Hematopoietic multipotent progenitor cell (in vitro differentiated cells): Measurements from ENCODE around the gene CCDC102B. TPM values are rescaled to one million over a fixed set of nuclear protein-coding genes. Genes with fewer than 3 reads are reported as not detected.

Experiments
- DNase-seq, 3 donors: peaks; one replicate each; pipeline ENCODE4 v3.0.0-alpha.2; 2011 to 2015; ENCODE audit warnings: low read depth in 2 of 3, low spot score in 2 of 3
- small RNA-seq: library from RNA; depleted of rRNA; stranded (forward); fragments of <200 nt; gene quantifications from one replicate; pipeline ENCODE3, GENCODE V24; 2012
- total RNA-seq: library from RNA; depleted of rRNA; stranded (reverse); fragments of >200 nt; gene quantifications from one replicate; pipeline ENCODE4 v1.2.3, GENCODE V29; 2012

The CCDC102B gene
- total RNA-seq, 1 donor: 3.2 TPM

DNA sequence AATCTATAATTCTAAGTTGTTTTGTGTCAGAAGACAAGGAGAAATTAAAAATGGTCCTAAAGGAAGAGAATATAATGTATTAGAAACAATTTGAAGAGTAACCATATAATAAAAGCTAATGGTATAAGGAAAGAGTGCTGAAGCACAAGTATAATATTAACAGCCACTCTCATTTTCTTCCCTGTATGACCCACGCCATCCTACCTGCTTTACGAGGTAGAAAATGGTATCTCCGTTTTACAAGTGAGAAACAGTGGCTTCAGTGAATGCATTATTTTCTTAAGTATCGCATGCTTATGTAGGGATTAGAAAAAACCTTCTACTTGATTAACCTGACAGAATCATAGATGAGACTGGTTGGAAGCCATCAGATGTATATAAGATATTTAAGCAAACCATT is 266.2 kb downstream of the CCDC102B start:
- DNase-seq: no peak

DNA sequence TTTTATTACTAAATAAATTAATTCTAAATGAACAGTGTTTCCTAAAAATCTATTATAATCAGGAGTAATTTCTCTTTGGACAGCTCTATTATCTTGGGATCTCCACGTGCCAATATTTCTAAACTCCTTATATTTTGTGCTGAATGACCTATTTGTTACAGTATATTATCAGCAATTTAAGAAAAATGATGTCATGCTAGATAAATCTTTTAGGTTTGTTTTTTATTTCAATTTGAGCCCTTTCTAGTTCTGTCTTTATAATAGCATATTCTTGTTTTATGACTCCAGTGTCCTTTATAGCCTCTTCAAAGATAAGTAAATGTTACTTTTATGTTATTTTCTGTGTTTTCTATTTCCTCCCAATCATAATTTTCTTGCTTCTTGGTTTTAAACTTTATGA is 269.2 kb downstream of the CCDC102B start:
- DNase-seq: no peak

DNA sequence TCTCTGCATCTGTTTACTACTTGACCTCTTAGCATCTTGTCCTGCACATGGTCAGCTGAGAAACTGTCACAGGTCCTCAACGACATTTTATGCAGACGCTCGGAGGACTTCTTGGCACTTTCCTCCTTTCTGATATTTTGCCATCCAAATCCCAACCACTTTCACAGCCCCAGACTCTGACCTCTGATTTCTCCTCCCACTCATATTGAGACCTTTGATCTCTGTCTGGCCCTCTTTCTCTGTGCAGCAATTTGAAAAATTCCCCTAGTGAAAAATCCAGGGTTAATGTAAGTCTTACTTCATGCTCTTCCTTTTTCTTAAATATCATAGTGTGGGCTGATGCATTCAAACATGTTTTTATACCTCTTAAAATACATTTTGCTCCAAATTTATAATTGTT is 273.8 kb downstream of the CCDC102B start:
- no peak for DNase-seq

DNA sequence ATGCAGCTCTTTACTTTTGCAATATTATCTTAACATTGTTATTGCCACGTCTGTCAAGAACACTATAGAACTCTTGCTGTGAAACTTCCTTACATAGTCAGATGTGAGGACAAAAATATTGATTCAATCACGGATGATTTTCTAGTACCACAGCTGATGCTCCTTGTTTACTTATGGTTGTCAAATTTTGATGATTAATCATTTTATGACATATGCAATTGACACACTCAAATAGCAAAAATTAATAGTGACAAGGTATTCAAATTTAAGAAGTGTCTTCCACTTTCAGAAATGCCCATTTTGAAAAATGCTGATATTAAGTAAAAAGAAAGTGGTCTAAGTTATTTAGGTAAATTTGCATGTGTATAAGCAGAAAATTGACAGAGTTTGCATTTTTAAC is 284.0 kb downstream of the CCDC102B start:
- DNase-seq: no peak

DNA sequence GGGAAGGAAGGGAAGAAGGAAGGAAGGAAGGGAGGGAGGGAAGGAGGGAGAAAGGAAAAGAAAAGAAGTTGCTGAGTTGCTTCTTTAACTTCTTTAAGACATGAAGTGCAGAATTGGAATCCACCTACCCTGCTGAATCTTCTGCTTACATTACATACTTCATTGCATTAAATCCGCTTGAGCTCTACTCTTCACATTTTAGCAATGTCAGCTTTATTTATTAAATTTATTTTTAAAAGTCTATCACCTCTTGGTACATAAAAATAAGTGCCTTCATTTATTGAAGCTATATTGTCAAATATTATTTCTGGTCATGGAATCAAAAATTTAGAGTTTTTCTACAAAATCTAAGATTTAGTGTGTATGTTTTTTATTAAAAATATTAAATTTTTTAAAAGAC is 284.6 kb downstream of the CCDC102B start:
- no peak for DNase-seq

DNA sequence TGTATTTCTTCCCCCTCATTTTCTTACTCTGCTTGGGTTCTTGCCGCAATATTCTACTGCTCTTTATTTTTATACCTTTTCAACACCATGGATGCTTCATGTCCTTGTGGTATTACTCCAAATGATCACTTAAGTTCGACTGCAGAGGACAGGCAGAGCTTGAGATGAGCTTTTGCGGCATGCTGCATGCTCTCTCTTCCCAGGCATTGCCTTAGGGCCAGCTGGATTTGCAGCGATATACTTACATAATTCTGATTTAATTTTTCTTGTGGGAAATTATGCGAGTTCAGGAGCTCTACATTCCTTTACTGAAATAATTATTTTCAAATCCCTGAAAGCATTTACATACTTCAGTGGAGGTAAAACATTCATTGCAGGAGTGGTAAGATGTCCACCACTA is 288.1 kb downstream of the CCDC102B start:
- DNase-seq: no peak

DNA sequence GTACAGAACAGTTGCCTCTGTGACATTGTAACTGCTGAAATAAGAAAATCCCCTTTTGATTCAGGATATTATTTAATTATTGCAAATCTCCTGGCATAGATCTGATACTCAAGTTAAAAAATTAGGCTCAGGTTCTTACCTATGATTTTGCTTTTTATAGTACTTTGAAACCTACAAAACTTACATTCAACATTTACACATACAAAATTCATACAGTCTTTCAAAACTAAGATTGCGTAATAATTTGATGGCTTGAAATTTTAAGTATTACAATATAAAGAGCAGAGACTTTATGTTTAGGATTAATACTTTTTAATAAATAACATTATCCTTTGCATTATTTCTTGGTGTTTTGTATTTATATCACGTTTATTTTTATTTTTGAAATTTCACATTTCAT is 291.1 kb downstream of the CCDC102B start:
- no peak for DNase-seq

DNA sequence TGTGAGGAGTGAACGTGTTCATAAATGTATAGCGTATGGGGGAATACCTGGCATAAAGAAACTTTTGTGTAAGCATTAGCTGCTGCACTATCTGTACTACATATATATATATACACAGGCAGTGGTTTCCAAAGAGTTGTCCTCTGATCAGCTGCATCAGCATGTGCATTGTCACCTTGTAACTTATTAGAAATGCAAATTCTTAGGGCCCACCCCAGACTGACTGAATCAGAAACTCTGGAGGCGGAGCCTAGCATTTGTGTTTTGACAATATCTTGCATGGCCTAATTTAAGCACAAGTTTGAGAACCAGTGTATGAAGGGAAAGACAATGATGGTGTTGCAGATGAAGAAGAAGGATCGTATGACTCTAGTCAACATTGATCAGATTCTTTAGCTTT is 299.5 kb downstream of the CCDC102B start:
- DNase-seq: no peak

DNA sequence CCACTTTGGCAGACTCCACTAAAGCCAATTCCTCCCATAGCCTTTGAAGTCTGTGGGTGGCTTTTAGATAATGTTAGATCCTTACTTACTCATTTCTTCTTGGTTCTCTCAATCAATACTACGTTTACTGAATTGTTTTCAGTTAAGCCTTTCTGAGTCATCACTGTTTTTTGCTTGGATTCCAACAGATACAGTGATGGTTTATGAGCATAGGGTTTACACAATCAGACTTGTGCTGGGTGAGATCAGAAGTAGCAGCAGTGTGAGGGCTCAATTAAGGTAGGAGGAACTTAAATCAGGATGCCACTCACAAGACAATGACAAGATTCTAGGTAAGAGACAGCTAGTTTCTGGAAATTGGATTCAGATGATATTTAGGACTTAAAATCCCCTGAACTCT is 305.1 kb downstream of the CCDC102B start:
- DNase-seq: no peak

Small RNA genes within 50 kb of the gene (small RNA-seq; reads per million reads assigned to genes)
- not detected for gene RNU6-39P

Other genes with a start within 250 kb of the CCDC102B start
- 18.3 TPM for gene TMX3, start 83.0 kb upstream of the CCDC102B start, total RNA-seq